HL-60 (cell line): ENCODE measurements around the gene TXNRD2.

ENCODE experiments used
- DNase-seq, 2 experiments: peaks; one replicate each; pipeline ENCODE4 v3.0.0-alpha.2; 2010 to 2020; ENCODE audit warnings: low read depth in 1 of 2, low spot score in 1 of 2
- H3K27ac ChIP-seq: fragments of 250-450 bp; sonication (Bioruptor Pico); replicated peaks from 2 replicates; pipeline ENCODE4 v1.5.1; 2020; ENCODE audit warnings: mild to moderate bottlenecking, moderate library complexity
- H3K27me3 ChIP-seq: fragments of 250-450 bp; sonication (Bioruptor Pico); 2 replicates; pipeline ENCODE4 v1.5.1; 2021; ENCODE audit warnings: mild to moderate bottlenecking, moderate library complexity; ENCODE audit not compliant: insufficient read depth, poor library complexity, severe bottlenecking
- H3K4me3 ChIP-seq: replicated peaks from 2 replicates; pipeline ENCODE4 v1.5.1; 2011; ENCODE audit warnings: mild to moderate bottlenecking, control low read depth, low read length; ENCODE audit not compliant: insufficient read depth
- CTCF ChIP-seq: IDR thresholded peaks from one replicate; pipeline ENCODE4 v1.5.1; 2011; ENCODE audit warnings: low read length, control low read depth, inconsistent platforms; ENCODE audit not compliant: insufficient read depth
- GABPA ChIP-seq: IDR thresholded peaks from 2 replicates; pipeline ENCODE4 v1.6.1; 2012; ENCODE audit warnings: low read depth
- POLR2AphosphoS5 ChIP-seq: IDR thresholded peaks from 2 replicates; pipeline ENCODE4 v1.6.1; 2012; ENCODE audit warnings: low read depth
- REST ChIP-seq: IDR thresholded peaks from 2 replicates; pipeline ENCODE4 v1.6.1; 2012; ENCODE audit warnings: low read depth; ENCODE audit not compliant: insufficient replicate concordance
- SPI1 ChIP-seq: IDR thresholded peaks from 2 replicates; pipeline ENCODE4 v1.6.1; 2012; ENCODE audit warnings: low read depth, mild to moderate bottlenecking, borderline replicate concordance

Gene TXNRD2

GRCh38 chr22:19912271-19912999, 29.2 kb downstream of the TXNRD2 start:
- TF ChIP-seq CTCF (no peak), POLR2AphosphoS5 (no peak), SPI1 (no peak)
- no peak overlapping the region for H3K27ac ChIP-seq
- no peak for DNase-seq
- no peaks in the 10 kb centered on the region for H3K27me3 ChIP-seq
- H3K4me3 ChIP-seq, result no peak overlapping the region

- TF ChIP-seq POLR2AphosphoS5 (no peak), GABPA (no peak), REST (no peak), SPI1 (no peak), CTCF (no peak)
- Histone ChIP-seq H3K27ac (no peak overlapping the region), H3K4me3 (no peak overlapping the region), H3K27me3 (no peaks in the 10 kb centered on the region)
- no peak for DNase-seq
Measured at GRCh38 chr22:19911540-19912270, 29.9 kb downstream of the TXNRD2 start.

DNA sequence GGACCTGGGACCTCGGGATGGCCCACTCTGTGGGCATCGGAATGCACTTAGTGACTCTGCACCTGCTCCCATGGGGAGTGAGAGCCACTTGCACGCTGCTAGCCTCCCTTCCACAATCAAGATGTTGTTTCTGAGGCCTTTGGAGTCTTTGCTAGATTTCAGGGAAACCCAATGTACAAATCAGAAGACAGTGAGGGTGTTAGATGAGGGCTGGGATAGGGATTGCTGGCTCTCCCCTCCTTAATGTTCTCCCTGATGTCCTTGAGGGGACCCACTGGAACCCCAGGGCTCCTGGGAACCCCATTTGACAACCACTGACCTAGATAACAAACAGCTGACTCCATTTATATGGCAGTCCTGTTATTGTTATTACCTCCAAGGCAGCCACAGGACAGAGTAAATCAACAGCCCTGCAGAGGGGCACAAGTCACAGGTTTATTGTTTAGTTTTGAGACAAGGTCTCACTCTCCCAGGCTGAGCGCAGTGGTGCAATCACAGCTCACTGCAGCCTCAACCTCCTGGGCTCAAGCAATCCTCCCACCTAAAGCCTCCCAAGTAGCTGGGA, 31.4 kb downstream of the TXNRD2 start:
- no peak for DNase-seq
- no peak overlapping the region for H3K27ac ChIP-seq
- no peaks in the 10 kb centered on the region for H3K27me3 ChIP-seq
- TF ChIP-seq POLR2AphosphoS5 (no peak), SPI1 (no peak), REST (no peak), CTCF (no peak), GABPA (no peak)
- no peak overlapping the region for H3K4me3 ChIP-seq
